Mucosa of descending colon (tissue), 3 donors: Measurements from ENCODE around the gene THRAP3. TPM values are rescaled to one million over a fixed set of nuclear protein-coding genes. Genes with fewer than 3 reads are reported as not detected.

Source experiments
- ATAC-seq: fragments of 200-7000 bp; cut with Tn5 transposase; one replicate; pipeline ENCODE4 v1.9.1; 2020; ENCODE audit warnings: mild to moderate bottlenecking, moderate library complexity
- DNase-seq, 3 donors: peaks; one replicate each; pipeline ENCODE4 v3.0.0-alpha.2; 2020
- H3K36me3 ChIP-seq: fragments of 200-600 bp; one replicate; pipeline ENCODE4 v1.8.0; 2021; ENCODE audit warnings: low read depth, mild to moderate bottlenecking
- H3K4me1 ChIP-seq: fragments of 200-600 bp; one replicate; pipeline ENCODE4 v1.8.0; 2021; ENCODE audit warnings: low read depth, mild to moderate bottlenecking
- H3K4me3 ChIP-seq: fragments of 200-600 bp; one replicate; pipeline ENCODE4 v1.8.0; 2021; ENCODE audit warnings: mild to moderate bottlenecking
- H3K9me3 ChIP-seq: fragments of 200-600 bp; one replicate; pipeline ENCODE4 v1.8.0; 2021; ENCODE audit warnings: mild to moderate bottlenecking
- intact Hi-C, 2 donors: fragments of 100-400 bp; cut with DNase I in 1 of 2; cut with micrococcal nuclease in 1 of 2; formaldehyde crosslinking; loops; one replicate each; pipeline versions ENCODE4 v1.11.0 to v1.11.1; 2022; cut with DNase I, micrococcal nuclease
- long read RNA-seq, 2 donors: library from polyadenylated mRNA; unstranded; transcript quantifications; one replicate each; pipeline ENCODE4 v2.0.0, GENCODE V29; 2019 to 2021
- total RNA-seq, 3 donors: library from RNA; stranded (reverse); fragmentation: NEBNext Ultra II Directional in 2 of 3; extraction: Animal tissue kit (Norgen Biotek cat#: 25700) in 2 of 3; gene quantifications; one replicate each; pipeline versions ENCODE4 v1.2.1 to v1.2.4, GENCODE V29; 2021 to 2023
- TF ChIP-seq, protein P1 (sequence below): fragments of 200-600 bp; IDR thresholded peaks from one replicate; pipeline ENCODE4 v1.8.0; 2022; ENCODE audit warnings: antibody characterized with exemption, mild to moderate bottlenecking
- donor health status: DM: no; HTN: no; CAD: no; lungs with moderate emphysema.
- donor health status: DM: no; HTN: no; CAD: no.
- donor health status: DM: no; HTN: yes; CAD: no.

THRAP3 gene, protein sequence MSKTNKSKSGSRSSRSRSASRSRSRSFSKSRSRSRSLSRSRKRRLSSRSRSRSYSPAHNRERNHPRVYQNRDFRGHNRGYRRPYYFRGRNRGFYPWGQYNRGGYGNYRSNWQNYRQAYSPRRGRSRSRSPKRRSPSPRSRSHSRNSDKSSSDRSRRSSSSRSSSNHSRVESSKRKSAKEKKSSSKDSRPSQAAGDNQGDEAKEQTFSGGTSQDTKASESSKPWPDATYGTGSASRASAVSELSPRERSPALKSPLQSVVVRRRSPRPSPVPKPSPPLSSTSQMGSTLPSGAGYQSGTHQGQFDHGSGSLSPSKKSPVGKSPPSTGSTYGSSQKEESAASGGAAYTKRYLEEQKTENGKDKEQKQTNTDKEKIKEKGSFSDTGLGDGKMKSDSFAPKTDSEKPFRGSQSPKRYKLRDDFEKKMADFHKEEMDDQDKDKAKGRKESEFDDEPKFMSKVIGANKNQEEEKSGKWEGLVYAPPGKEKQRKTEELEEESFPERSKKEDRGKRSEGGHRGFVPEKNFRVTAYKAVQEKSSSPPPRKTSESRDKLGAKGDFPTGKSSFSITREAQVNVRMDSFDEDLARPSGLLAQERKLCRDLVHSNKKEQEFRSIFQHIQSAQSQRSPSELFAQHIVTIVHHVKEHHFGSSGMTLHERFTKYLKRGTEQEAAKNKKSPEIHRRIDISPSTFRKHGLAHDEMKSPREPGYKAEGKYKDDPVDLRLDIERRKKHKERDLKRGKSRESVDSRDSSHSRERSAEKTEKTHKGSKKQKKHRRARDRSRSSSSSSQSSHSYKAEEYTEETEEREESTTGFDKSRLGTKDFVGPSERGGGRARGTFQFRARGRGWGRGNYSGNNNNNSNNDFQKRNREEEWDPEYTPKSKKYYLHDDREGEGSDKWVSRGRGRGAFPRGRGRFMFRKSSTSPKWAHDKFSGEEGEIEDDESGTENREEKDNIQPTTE
- 100 to 1,000 TPM in 1 of 3 donors, 10 to 100 TPM in 2; 83.0 to 103 (median 85.1) TPM for total RNA-seq
- long read RNA-seq, donor 1, full-length matches to known transcripts: 1 of 32 reads
- long read RNA-seq, donor 1, partial matches to known transcripts: 24 of 32 reads
- long read RNA-seq, donor 1, other reads (novel, unspliced or antisense): 7 of 32 reads
- long read RNA-seq, donor 2, partial matches to known transcripts: 98 of 110 reads
- long read RNA-seq, donor 2, other reads (novel, unspliced or antisense): 12 of 110 reads

DNA sequence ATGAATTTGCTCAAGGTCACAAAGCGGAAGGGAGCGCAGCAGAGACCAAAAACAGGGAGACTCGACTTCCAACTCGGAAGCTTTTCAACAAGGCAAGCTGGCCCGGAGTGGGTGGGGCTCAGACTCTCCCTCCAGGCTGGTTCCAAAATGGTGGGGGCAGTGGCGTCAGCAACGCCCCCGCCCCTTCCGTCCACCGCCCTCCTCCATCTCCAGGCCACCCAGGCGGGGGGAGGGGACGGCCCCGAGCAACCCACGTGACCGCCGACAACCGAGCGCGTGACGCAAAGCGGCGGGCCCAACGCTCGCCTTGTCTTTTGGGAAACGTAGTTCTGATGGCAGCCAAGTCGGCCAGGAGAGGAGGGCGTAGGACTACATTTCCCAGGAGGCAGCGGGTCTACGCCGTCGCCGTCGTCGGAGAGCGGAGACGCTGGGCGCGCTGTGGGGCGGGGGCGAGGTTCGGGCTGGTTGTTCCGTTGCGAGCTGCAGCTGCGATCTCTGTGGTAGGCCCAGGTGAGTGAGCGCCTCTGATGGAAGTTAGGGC lies at the start of gene THRAP3:
Gene THRAP3 (plus strand): TSS at position 448 of the 541 bp plus-strand sequence. CDS start 58,121 bp downstream, outside the sequence.
- Histone ChIP-seq H3K4me1 (peaks cover 24% of the 10 kb centered on the region), H3K36me3 (peaks cover 4% of the 10 kb centered on the region), H3K9me3 (no peaks in the 10 kb centered on the region), H3K4me3 (peak within 1 kb of the TSS; percentile 73)
- DNase-seq: peak; percentile 99 to 100 (median 100)
- intact Hi-C loops: no loop called here
- TF ChIP-seq, protein P1, sequence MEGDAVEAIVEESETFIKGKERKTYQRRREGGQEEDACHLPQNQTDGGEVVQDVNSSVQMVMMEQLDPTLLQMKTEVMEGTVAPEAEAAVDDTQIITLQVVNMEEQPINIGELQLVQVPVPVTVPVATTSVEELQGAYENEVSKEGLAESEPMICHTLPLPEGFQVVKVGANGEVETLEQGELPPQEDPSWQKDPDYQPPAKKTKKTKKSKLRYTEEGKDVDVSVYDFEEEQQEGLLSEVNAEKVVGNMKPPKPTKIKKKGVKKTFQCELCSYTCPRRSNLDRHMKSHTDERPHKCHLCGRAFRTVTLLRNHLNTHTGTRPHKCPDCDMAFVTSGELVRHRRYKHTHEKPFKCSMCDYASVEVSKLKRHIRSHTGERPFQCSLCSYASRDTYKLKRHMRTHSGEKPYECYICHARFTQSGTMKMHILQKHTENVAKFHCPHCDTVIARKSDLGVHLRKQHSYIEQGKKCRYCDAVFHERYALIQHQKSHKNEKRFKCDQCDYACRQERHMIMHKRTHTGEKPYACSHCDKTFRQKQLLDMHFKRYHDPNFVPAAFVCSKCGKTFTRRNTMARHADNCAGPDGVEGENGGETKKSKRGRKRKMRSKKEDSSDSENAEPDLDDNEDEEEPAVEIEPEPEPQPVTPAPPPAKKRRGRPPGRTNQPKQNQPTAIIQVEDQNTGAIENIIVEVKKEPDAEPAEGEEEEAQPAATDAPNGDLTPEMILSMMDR: peak; percentile 12
- peak; percentile 95 for ATAC-seq

DNA sequence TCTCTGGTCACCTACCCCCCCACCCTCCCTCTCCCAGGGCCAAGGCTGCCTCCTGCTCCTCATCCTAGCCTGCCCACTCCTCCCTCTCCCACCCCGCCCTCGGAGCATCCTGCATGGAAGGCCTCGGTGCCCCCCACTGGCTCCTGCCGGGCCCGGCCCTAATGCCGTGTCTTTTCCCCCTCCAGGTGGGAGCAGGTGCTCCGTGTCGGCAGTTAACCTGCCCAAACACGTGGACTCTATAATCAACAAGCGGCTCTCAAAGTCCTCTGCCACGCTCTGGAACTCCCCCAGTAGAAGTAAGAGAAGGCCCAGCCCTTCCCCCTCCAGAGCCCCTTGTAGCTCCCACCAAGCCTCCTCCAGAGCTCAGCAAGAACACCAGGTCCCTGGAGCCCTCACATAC lies 49.5 kb upstream of the THRAP3 start:
- H3K9me3 ChIP-seq: no peaks in the 10 kb centered on the region
- H3K36me3 ChIP-seq: no peaks in the 10 kb centered on the region
- TF ChIP-seq, protein P1: no peak
- intact Hi-C loops: no loop called here
- DNase-seq: no peak
- H3K4me3 ChIP-seq: no peak overlapping the region
- ATAC-seq: no peak
- peaks cover 7% of the 10 kb centered on the region for H3K4me1 ChIP-seq

DNA sequence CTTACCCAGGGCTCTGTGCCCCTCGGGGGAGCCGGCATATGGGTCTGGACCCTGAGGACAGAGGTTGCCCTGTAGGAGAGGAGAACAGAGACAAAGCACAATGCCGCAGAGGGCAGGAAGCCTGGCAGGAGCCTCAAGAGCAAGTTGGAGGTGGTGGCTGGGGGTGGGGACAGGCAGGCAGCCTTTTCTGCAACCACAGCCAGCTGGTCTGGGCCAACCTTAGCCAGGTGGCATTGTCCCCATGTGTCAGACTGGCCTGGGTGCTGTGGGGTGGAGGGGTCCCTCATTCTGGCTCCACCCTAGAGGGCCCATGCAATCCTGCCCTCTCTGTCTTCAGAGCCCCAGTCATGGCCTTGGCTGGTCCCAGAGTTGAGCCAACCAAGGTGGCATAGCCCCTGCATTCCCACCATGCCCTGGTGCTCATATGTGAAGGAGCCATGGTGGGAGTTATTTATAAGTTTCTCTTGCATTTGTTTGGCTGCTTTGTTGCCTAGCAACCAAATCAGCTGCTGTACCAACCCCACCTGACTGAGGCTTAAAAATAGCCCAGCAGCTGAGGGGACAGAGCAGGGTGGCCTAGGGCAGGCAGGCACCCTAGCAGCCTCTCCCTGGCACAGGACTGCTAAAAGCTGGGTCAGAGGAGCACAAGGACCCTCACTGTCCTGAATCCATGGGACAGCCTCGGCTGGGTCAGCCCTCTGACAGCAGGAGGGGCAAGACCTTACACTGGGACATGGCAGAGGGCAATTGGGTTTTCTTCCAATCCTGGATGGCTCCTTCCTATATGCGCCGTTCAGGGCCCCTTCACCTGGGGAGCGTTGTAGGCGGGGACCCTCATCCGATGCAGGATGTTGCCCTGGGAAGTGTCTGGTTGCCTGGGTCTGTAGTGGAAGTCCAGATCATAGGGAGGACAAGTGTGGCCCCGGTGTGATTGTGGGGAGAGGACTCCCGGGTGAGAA lies 48.8 kb upstream of the THRAP3 start:
- intact Hi-C loops: no loop called here
- DNase-seq (peak in 1 of 3 donors; percentile 50), ATAC-seq (no peak)
- TF ChIP-seq, protein P1: no peak
- H3K4me1 ChIP-seq: peaks cover 7% of the 10 kb centered on the region
- no peaks in the 10 kb centered on the region for H3K36me3 ChIP-seq
- H3K9me3 ChIP-seq: no peaks in the 10 kb centered on the region
- H3K4me3 ChIP-seq: no peak overlapping the region

DNA sequence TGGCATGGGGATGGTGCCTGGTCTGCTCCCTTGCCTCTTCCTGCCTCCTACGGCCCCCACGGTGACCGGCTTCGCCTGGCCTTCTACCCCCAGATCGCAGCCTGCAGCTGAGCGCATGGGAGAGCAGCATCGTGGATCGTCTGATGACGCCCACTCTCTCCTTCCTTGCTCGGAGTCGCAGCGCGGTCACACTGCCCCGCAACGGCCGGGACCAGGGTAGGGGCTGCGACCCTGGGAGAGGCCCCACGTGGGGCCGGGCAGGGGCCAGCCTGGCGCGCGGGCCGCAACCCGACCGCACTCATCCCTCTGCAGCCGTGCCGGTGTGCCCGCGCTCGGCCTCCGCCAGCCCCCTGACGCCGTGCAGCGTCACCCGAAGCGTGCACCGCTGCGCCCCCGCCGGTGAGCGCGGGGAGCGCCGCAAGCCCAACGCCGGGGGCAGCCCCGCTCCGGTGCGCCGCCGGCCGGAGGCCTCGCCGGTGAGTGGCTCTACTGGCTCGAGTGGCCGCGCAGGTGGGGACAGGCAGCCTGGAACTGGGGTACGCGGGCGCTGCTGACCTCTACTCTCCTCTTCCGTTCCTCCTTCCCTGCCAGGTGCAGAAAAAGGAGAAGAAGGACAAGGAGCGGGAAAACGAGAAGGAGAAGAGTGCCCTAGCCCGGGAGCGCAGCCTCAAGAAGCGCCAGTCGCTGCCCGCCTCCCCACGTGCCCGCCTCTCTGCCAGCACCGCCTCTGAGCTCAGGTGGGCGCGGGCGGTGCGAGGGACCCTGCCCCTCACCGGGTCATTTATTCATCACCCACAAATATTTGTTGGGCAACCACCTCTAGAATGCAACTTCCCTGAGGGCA lies 47.9 kb upstream of the THRAP3 start:
- DNase-seq (no peak), ATAC-seq (no peak)
- intact Hi-C loops: no loop called here
- H3K4me3 ChIP-seq: no peak overlapping the region
- peaks cover 7% of the 10 kb centered on the region for H3K4me1 ChIP-seq
- H3K9me3 ChIP-seq: no peaks in the 10 kb centered on the region
- TF ChIP-seq, protein P1: no peak
- no peaks in the 10 kb centered on the region for H3K36me3 ChIP-seq
